GM18502 (cell line): Measurements from ENCODE around the gene ULK4.
"Not testable (repeated sequence)": the region's sequence is repeated elsewhere in the genome, so short reads cannot be mapped to it uniquely, and the experiment has no call there.

Experiments
- ATAC-seq: cut with Tn5 transposase; IDR thresholded peaks from one replicate; pipeline ENCODE4 v1.9.1; 2021; ENCODE audit warnings: mild to moderate bottlenecking; ENCODE audit not compliant: unreplicated experiment, poor library complexity

The ULK4 gene

GRCh38 chr3:41961751-41962679 lies at the start of gene ULK4:
ULK4 (minus strand) TSS chr3:41962103; CDS start chr3:41954759, 7,344 bp downstream.
- peak; percentile 94 for ATAC-seq

DNA sequence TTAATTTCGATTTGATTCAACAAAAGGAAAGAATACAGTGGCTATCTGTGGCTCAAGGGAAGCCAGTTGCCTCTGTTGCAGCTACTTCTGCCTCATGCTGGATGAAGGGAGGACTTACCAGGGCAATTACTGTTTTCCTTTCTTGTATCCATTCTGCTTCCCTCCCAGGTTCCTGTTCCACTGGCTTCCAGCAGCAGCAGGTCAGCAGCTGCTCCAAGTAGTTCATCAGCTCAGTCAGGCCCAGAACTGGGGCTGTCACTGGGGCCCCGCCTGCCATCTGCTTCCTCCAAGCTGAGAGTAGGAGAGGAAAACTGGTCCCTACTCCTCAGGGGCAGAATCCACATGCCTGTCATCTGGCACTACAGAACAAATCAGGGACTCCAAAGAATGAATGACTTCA lies 48.6 kb upstream of the ULK4 start:
- ATAC-seq = no peak

DNA sequence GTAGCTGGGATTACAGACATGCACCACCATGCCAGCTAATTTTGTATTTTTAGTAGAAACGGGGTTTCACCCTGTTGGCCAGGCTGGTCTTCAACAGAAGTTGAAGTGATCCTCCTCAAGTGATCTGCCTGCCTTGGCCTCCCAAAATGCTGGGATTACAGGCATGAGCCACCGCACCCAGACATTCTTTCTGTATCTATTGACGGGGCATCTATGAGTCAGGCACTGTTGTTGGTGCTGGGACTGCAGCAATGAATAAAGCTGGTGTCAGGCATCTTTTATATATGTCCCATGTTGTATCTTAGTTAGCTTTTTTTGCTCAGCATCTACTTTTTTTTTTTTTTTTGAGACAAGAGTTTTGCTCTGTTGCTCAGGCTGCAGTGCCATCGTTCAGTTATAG lies 47.6 kb upstream of the ULK4 start:
- no peak for ATAC-seq

DNA sequence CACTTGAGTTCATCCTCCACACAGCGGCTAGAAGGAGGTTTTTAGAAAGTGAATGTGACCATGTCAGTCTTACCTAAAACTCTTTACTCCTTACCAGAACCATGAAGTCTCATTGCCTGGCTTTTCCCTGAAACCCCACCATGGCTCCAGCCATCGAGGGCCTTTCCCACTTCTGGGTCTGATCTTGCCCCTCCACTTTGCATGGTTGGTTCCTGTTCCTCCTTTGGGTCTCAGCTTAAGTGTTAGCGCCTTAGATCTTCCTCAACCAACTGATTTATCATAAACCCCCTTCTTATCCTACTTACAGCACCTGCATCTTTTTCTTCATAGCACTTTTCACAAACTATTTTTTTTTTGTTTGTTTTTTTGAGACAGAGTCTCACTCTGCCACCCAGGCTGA lies 45.9 kb upstream of the ULK4 start:
- ATAC-seq = no peak

DNA sequence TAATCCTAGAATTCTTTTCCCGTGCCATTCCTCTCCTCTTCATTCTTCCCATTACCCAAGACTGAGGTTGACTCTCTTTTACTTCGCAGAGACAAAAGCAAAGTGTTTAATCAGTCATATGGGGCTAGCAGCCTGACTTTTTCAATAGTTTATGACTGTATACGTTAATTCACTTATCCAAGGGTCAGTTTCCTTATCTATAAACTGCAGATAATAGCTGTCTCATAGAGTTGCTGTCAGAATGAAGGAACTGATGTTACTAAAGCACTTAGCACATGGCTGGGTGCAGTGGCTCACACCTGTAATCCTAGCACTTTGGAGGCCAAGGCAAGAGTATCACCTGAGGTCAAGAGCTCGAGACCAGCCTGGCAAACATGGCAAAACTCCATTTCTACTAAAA lies 43.5 kb upstream of the ULK4 start:
- ATAC-seq = no peak

DNA sequence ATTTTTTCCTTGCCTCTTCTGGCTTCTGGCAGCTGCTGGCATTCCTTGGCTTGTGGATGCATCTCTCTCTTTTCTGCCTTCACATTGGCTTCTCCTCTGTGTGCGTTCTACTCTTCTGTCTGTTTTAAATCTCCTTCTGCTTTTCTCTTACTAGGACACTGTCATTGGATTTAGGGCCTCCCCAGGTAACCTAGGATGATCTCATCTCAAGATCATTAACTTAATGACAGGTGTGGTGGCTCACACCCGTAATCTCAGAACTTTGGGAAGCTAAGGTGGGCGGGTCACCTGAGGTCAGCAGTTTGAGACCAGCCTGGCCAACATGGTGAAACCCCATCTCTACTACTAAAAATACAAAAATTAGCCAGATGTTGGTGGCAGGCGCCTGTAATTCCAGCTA lies 40.9 kb upstream of the ULK4 start:
- ATAC-seq = no peak

DNA sequence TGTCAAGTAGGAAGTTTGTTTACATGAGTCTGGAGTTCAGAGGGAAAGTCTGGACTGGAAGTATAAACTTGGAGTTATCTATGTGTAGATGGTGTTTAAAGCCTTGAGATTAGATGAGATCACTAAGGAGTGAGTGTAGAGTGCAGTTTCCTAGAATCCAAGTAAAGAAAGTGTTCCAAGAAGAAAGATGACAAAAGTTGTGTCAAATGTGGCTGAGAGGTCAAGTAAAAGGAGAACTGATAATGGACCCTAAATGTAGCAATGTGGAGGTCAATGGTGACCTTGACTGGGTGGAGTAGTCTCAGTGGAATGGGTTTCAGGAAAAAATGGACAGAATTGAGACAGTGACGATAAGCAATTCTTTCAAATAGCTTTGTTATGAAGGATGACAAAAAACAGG lies 39.9 kb upstream of the ULK4 start:
- no peak for ATAC-seq

GRCh38 chr3:41999909-42000308 lies 38.0 kb upstream of the ULK4 start:
- ATAC-seq = no peak

- ATAC-seq = no peak
Measured at GRCh38 chr3:41997702-41998550, 36.0 kb upstream of the ULK4 start.

- no peak for ATAC-seq
Measured at GRCh38 chr3:41991437-41991836, 29.5 kb upstream of the ULK4 start.

DNA sequence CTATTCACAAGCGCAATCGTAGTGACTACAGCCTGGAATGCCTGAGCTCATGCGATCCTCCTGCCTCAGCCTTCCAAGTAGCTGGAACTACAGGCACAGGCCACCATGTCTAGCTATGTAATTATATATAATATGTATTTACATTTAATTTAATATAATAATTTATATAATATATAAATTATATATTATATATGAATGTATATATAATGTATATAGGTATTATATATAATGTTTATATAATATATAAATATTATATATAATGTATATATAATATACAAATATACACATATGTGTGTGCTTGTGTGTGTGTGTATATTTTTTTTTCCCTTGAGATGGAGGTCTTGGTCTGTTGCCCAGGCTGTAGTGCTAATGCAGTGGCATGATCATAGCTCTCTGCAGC lies 27.6 kb upstream of the ULK4 start:
- no peak for ATAC-seq

GRCh38 chr3:41987627-41988026 lies 25.7 kb upstream of the ULK4 start:
- no peak for ATAC-seq

DNA sequence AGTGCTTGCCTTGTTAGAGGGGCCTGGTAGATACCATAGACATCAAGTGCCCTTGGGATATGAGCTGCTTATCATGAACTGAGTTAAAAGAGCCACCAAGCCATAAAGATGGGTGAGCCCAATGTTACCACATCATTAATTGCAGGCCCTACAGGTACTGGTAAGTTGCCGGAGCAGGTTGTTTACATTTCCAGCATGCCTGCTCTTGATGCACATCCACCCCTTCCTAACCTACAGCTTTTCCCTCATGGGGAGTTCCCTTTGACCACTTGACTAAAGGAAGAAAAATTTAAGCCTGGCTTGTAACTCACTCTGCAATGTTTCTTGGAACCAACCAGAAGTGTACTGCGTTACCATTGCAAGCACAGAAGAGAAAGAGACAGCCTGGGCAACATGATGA lies 24.7 kb upstream of the ULK4 start:
- no peak for ATAC-seq

GRCh38 chr3:41985018-41985417 lies 23.1 kb upstream of the ULK4 start:
- no peak for ATAC-seq

- ATAC-seq = not testable (repeated sequence)
Measured at GRCh38 chr3:41983091-41983490, 21.2 kb upstream of the ULK4 start.

DNA sequence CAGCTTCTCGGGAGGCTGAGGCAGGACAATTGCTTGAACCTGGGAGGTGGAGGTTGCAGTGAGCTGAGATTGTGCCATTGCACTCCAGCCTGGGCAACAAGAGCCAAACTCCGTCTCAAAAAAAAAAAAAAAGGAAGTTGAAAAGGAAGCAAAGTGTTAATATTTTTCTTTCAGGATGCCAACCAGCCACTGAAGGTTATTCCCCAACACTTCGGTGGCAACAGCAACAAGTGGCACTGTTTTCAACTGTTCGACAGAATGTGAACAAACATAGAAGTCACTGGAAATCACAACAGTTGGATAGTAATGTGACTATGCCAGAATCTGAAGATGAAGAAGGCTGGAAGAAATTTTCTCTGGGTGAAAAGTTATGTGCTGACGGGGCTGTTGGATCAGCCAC lies 15.5 kb upstream of the ULK4 start:
- not testable (repeated sequence) for ATAC-seq

DNA sequence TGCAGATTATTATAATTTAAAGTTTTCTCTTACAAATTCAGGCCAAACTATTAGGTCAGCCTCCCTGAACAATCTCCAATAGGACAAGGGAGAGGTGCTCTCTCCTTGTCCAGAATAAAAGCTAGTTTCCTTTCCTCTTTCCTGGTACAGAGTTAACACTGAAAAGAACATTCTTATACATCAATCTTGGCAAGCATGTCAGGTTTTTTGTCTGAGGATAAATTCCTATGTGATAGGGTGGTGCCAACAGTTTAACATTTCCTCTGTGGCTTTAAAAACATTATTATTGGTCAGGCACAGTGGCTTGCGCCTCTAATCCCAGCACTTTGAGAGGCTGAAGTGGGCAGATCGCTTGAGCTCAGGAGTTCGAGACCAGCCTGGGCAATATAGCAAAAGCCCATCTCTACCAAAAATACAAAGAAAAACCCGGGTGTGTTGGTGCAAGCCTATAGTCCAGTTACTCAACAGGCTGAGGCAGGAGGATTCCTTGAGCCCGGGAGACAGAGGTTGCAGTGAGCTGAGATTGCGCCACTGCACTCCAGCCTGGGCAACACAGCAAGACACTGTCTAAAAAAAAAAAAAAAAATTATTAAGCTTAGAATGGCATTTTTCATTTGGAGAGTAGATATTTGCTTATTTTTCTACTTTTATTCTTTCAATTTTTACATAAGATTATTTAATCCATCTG lies 13.7 kb upstream of the ULK4 start:
- no peak for ATAC-seq

DNA sequence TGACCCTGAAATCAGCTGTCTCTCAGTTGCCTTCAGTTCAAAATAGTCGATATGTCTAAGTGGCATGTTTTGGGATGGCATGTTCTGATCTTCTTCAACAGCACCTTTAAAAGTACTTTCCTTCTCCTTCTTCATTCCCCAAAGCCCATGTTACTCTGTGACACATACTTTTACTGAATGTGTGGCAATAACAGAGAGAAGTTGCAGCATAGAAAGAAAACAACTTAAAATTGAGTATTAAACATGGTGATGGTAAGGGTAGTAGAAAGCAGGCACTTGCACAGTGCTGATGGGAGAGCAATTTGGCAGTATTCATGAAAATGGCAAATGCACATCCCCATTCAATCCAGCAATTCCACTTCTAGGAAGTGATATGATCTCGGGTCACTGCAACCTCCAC lies 12.3 kb upstream of the ULK4 start:
- ATAC-seq = no peak

DNA sequence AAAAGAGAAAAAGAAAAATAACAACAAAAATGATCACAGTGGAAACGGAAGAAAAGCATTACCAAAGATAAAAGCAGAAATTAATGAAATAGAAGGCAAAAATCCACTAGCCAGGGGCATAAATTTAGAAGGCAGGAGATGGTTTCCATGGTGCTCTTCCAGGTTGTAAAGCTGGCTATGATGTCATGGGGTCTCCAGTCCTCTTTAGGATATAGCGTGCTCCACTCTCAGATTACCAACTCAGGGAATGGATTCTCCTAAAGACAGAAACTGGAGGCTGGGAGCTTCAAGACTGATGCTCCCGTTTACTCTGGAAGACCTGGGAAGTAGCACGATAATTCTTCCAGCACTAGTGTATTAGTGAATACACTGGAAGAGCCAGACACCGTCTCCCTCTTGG lies 10.9 kb upstream of the ULK4 start:
- no peak for ATAC-seq

DNA sequence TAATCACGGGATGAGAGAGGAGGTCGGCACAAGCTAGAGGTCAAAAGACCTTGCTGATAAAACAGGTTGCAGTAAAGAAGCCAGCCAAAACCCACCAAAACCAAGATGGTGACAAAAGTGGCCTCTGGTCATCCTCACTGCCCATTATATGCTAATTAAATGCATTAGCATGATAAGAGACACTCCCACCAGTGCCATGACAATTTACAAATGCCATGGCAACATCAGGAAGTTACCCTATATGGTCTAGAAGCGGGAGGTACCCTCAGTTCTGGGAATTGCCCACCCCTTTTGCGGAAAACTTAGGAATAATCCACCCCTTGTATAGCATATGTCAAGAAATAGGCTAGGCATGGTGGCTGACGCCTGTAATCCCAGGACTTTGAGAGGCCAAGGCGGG lies 4.3 kb upstream of the ULK4 start:
- ATAC-seq = no peak

DNA sequence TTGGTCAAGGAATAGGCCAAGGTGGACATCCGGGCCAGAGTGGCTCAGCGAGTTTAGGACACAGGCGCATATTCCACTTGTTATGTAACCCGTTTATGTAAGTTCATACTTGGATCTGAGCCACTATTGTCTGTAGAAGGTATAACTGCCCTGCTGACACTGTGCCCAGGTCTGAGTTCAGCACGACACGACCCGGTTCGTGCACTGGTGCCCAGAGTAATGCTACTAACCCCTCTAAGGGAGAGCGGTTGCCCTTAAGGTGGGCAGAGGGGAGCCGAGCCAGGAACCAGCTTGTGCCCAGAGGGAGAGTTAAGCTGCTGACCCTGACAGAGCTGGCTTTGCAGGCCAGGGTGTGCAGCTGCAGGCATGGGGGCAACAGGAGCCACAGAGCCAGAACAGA lies 1.9 kb upstream of the ULK4 start:
- no peak for ATAC-seq
